Lung (tissue), 12 donors: ENCODE measurements around the gene PLK5. TPM values are rescaled to one million over a fixed set of nuclear protein-coding genes. Genes with fewer than 3 reads are reported as not detected.

Experiments
- ATAC-seq: fragments of 200-7000 bp; cut with Tn5 transposase; one replicate; pipeline ENCODE4 v1.9.1; 2020; ENCODE audit warnings: moderate number of reproducible peaks; ENCODE audit not compliant: insufficient read depth, low FRiP score
- DNase-seq, 3 donors: peaks; one replicate each; pipeline ENCODE4 v3.0.0-alpha.2; 2013 to 2017
- H3K27ac ChIP-seq, 2 donors: one replicate each; pipeline ENCODE4 v1.5.1; 2013; ENCODE audit warnings: mild to moderate bottlenecking in 2 of 2, moderate library complexity in 2 of 2, control low read depth in 1 of 2, inconsistent platforms in 1 of 2, low read depth in 1 of 2, low read length in 1 of 2
- H3K27me3 ChIP-seq, 3 donors: one replicate each; pipeline ENCODE4 v1.5.1; 2013; ENCODE audit warnings: low read length in 2 of 3; ENCODE audit not compliant: control insufficient read depth in 3 of 3, insufficient read depth in 3 of 3
- H3K36me3 ChIP-seq, 4 donors: one replicate each; pipeline ENCODE4 v1.5.1; 2013; ENCODE audit warnings: low read length in 4 of 4, mild to moderate bottlenecking in 1 of 4, moderate library complexity in 1 of 4; ENCODE audit not compliant: control insufficient read depth in 4 of 4, insufficient read depth in 4 of 4
- H3K4me1 ChIP-seq, 5 donors: one replicate each; pipeline ENCODE4 v1.5.1; 2013; ENCODE audit warnings: low read length in 5 of 5, mild to moderate bottlenecking in 2 of 5, moderate library complexity in 1 of 5; ENCODE audit not compliant: control insufficient read depth in 5 of 5, insufficient read depth in 5 of 5
- H3K4me3 ChIP-seq: one replicate; pipeline ENCODE4 v1.5.1; 2013; ENCODE audit warnings: mild to moderate bottlenecking, control low read depth, moderate library complexity
- H3K9ac ChIP-seq, 2 donors: one replicate each; pipeline ENCODE4 v1.5.1; 2013; ENCODE audit warnings: low read length in 2 of 2, control low read depth in 1 of 2; ENCODE audit not compliant: insufficient read depth in 1 of 2
- H3K9me3 ChIP-seq, 4 donors: one replicate each; pipeline ENCODE4 v1.5.1; 2013; ENCODE audit warnings: low read length in 3 of 4, mild to moderate bottlenecking in 1 of 4, moderate library complexity in 1 of 4; ENCODE audit not compliant: control insufficient read depth in 4 of 4, insufficient read depth in 3 of 4
- CTCF ChIP-seq: IDR thresholded peaks from 2 replicates; pipeline ENCODE4 v1.5.1; 2012; ENCODE audit warnings: mild to moderate bottlenecking; ENCODE audit errors: control extremely low read depth, extremely low read depth
- WGBS, 2 donors: extraction: QIAGEN DNeasy Blood & Tissue Kit; methylation state at CpG; one replicate each; pipeline ENCODE4 v1.1.7; 2013; 5-methylcytosine and 5-hydroxymethylcytosine counted together
- polyA plus RNA-seq, 2 donors: library from polyadenylated mRNA; stranded (reverse); fragments of 200-250 nt; gene quantifications; one replicate each; pipeline ENCODE4 v1.2.1, GENCODE V29; 2013
- total RNA-seq, 2 donors: library from RNA; depleted of rRNA in 1 of 2; stranded (reverse); fragments of >200 nt in 1 of 2; gene quantifications; one replicate each; pipeline ENCODE4 v1.2.1, GENCODE V29; 2014 to 2021
- donor health status: control.
- donor health status: control.
- donor health status: Bipolar disorder and iron deficiency.
- donor health status: healthy.
- donor health status: DM: yes; HTN: yes; CAD: no.

Gene PLK5
- total and polyA plus RNA-seq, 4 donors: 0.09 TPM; not detected in 3

DNA sequence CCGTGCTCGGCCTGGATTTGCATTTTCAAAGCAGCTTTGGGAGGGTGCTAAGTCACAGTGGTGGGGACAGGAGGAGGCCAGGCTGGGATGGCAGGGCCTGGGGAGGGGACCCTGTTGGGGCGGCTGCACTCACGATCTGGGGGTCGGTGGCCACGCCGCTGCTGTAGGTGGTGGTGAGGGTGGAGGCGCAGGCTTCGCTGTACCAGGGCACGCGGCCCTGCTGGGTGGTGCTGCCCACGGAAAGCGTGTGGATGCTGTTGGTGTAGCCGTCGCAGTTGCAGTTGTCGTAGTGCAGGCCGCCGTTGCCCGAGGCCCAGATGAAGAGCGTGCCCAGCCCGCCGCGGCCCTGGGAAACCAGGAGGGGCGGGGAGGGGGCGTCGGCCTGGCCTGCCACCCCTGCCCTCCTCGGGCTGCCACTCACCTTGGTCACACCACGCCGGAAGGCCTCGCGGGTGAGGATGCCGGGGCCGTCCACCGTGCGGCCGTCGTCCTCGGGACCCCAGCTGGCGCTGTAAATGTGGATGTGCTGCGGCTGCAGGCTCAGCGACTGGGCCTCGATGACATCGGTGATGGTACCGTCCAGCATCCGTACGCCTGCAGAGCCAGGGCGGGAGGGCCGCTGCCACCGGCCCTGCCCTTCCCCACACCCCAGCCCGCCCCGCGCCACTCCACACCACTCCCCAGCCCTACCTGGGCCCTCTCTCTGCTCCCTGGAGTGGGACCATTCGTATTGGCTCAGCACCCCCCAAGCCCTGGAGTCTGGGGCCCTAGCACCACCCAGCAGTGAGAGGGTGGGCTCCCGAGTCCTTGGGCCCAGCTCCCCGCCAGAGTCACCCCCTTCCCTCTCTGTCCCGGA, 36.9 kb upstream of the PLK5 start:
- no peaks in the 10 kb centered on the region for H3K36me3 ChIP-seq
- H3K27me3 ChIP-seq: peaks cover 0 to 3% (median 0%) of the 10 kb centered on the region in 3 donors
- no peak for TF ChIP-seq CTCF
- peaks cover 0 to 15% (median 0%) of the 10 kb centered on the region in 5 donors for H3K4me1 ChIP-seq
- ATAC-seq (no peak), DNase-seq (no peak)
- WGBS, 2 donors: 95 to 96% methylated on average over 56 of the region's 56 CpGs
- no peak overlapping the region for H3K9ac ChIP-seq
- H3K4me3 ChIP-seq: no peak overlapping the region
- H3K9me3 ChIP-seq: no peaks in the 10 kb centered on the region
- H3K27ac ChIP-seq: no peak overlapping the region

- no peak overlapping the region for H3K4me3 ChIP-seq
- no peak overlapping the region for H3K9ac ChIP-seq
- WGBS, 2 donors: 93 to 94% methylated on average over 34 to 40 of the region's 40 CpGs
- peaks cover 0 to 10% (median 0%) of the 10 kb centered on the region in 3 donors for H3K27me3 ChIP-seq
- no peak for TF ChIP-seq CTCF
- H3K4me1 ChIP-seq: peaks cover 0 to 15% (median 0%) of the 10 kb centered on the region in 5 donors
- no peak for DNase-seq
- H3K27ac ChIP-seq: no peak overlapping the region
- no peak for ATAC-seq
- H3K9me3 ChIP-seq: peaks cover 0 to 2% (median 0%) of the 10 kb centered on the region in 4 donors
- H3K36me3 ChIP-seq: no peaks in the 10 kb centered on the region
Observed at GRCh38 chr19:1487576-1488281, 36.1 kb upstream of the PLK5 start.

DNA sequence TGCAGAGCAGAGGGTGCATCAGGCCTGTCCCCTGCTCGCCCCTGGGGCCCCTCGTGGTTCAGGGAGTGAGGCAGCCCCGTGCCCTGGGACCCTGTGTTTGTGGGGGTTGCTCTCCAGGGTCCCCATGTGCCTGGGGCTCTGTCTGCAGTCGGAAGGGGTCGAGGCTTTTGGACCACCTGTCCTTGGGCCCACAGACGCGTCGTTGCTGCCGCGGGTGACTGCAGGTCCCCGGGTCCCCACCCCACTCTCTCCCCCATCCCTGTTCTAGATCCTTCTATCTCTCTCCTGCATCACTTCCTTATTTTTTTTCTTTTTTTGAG, 35.6 kb upstream of the PLK5 start:
- no peaks in the 10 kb centered on the region for H3K36me3 ChIP-seq
- H3K4me3 ChIP-seq: no peak overlapping the region
- peaks cover 0 to 10% (median 0%) of the 10 kb centered on the region in 3 donors for H3K27me3 ChIP-seq
- TF ChIP-seq CTCF: no peak
- no peak for ATAC-seq
- no peak for DNase-seq
- H3K4me1 ChIP-seq: peaks cover 0 to 15% (median 0%) of the 10 kb centered on the region in 5 donors
- H3K27ac ChIP-seq: no peak overlapping the region
- 74 to 88% methylated on average over 11 of the region's 11 CpGs for WGBS, 2 donors
- no peak overlapping the region for H3K9ac ChIP-seq
- peaks cover 0 to 2% (median 0%) of the 10 kb centered on the region in 4 donors for H3K9me3 ChIP-seq
